B cell (primary cell): ENCODE measurements around the gene LYPD1. TPM values are rescaled to one million over a fixed set of nuclear protein-coding genes. Genes with fewer than 3 reads are reported as not detected.

Experiments used
- ATAC-seq: fragments of 200-7000 bp; cut with Tn5 transposase; one replicate; pipeline ENCODE4 v1.10.0; 2021; ENCODE audit warnings: low read depth, mild to moderate bottlenecking, moderate number of reproducible peaks, moderate library complexity
- CTCF ChIA-PET: fragments of 350-600 bp; sonication (Branson Sonifier 250); formaldehyde crosslinking; loops from one replicate; lab custom pipeline; 2021; ENCODE audit warnings: antibody characterized with exemption, inconsistent platforms; lab: Charles Lee
- POLR2A ChIA-PET: fragments of 350-600 bp; sonication (Branson Sonifier 250); formaldehyde crosslinking; loops from one replicate; lab custom pipeline; 2021; ENCODE audit warnings: antibody characterized with exemption; lab: Charles Lee
- DNase-seq: peaks from one replicate; pipeline ENCODE4 v3.0.0; 2013
- H2AFZ ChIP-seq: 2 replicates; pipeline ENCODE4 v1.6.1; 2012; ENCODE audit warnings: mild to moderate bottlenecking, low read depth, low read length; ENCODE audit not compliant: insufficient read depth, poor library complexity, severe bottlenecking
- H3K27ac ChIP-seq, 2 donors: 1 replicate in 1 of 2; 2 replicates in 1 of 2; pipeline ENCODE4 v1.5.1; 2012 to 2013; ENCODE audit warnings: low read length in 2 of 2, mild to moderate bottlenecking in 2 of 2, moderate library complexity in 1 of 2
- H3K27me3 ChIP-seq, 4 experiments: fragments of 200-600 bp in 1 of 4; sonication (generic) in 1 of 4; replicated peaks in 1 of 4; 1 replicate in 2 of 4; 2 replicates in 2 of 4; pipeline versions ENCODE4 v1.6.1 to v1.7.0; 2013 to 2016; ENCODE audit warnings: low read length in 3 of 4, mild to moderate bottlenecking in 2 of 4, mixed read lengths in 1 of 4, moderate library complexity in 1 of 4; ENCODE audit not compliant: insufficient read depth in 4 of 4, control insufficient read depth in 3 of 4; ENCODE audit errors: control extremely low read depth in 1 of 4
- H3K36me3 ChIP-seq, 2 experiments: replicated peaks in 1 of 2; 1 replicate in 1 of 2; 2 replicates in 1 of 2; pipeline versions ENCODE4 v1.6.1 to v1.7.1; 2013; ENCODE audit warnings: low read length in 1 of 2; ENCODE audit not compliant: insufficient read depth in 2 of 2, control insufficient read depth in 1 of 2; ENCODE audit errors: control extremely low read depth in 1 of 2, extremely low read depth in 1 of 2
- H3K4me1 ChIP-seq, 2 donors: fragments of 200-600 bp in 1 of 2; sonication (generic) in 1 of 2; 1 replicate in 1 of 2; 2 replicates in 1 of 2; pipeline versions ENCODE4 v1.5.1 to v1.6.1; 2013 to 2017; ENCODE audit warnings: low read length in 2 of 2; ENCODE audit not compliant: control insufficient read depth in 2 of 2, insufficient read depth in 2 of 2
- H3K4me2 ChIP-seq: replicated peaks from 2 replicates; pipeline ENCODE3; 2012; ENCODE audit warnings: mild to moderate bottlenecking, low read depth, low read length; ENCODE audit not compliant: poor library complexity, severe bottlenecking
- H3K4me3 ChIP-seq, 5 experiments: fragments of 200-600 bp in 1 of 5; sonication (generic) in 1 of 5; 1 replicate in 3 of 5; 2 replicates in 2 of 5; pipeline versions ENCODE4 v1.5.1 to v1.7.0; 2011 to 2016; ENCODE audit warnings: low read length in 4 of 5, mild to moderate bottlenecking in 4 of 5, low read depth in 2 of 5, control low read depth in 1 of 5, moderate library complexity in 1 of 5; ENCODE audit not compliant: insufficient read depth in 1 of 5; ENCODE audit errors: control extremely low read depth in 1 of 5, extremely low read depth in 1 of 5
- H3K79me2 ChIP-seq: fragments of 200-600 bp; sonication (generic); one replicate; pipeline ENCODE4 v1.6.0; 2016; ENCODE audit warnings: low read length; ENCODE audit not compliant: control insufficient read depth, insufficient read depth
- H3K9ac ChIP-seq: fragments of 200-600 bp; sonication (generic); 2 replicates; pipeline ENCODE4 v1.6.1; 2017; ENCODE audit warnings: mild to moderate bottlenecking, low read length, moderate library complexity
- H3K9me3 ChIP-seq, 3 donors: one replicate each; pipeline versions ENCODE4 v1.6.1 to v1.7.1; 2013; ENCODE audit warnings: low read length in 2 of 3; ENCODE audit not compliant: control insufficient read depth in 2 of 3, insufficient read depth in 1 of 3; ENCODE audit errors: control extremely low read depth in 1 of 3
- H4K20me1 ChIP-seq: 2 replicates; pipeline ENCODE4 v1.6.0; 2012; ENCODE audit warnings: mild to moderate bottlenecking, low read length; ENCODE audit not compliant: insufficient read depth, control insufficient read depth, poor library complexity, severe bottlenecking
- H3K27ac Mint-ChIP-seq: one replicate; pipeline ENCODE4 v1.8.0; 2021; ENCODE audit warnings: mixed read lengths
- H3K27me3 Mint-ChIP-seq: one replicate; pipeline ENCODE4 v1.8.0; 2021; ENCODE audit warnings: mixed read lengths
- H3K4me1 Mint-ChIP-seq: one replicate; pipeline ENCODE4 v1.8.0; 2021; ENCODE audit warnings: mixed read lengths
- H3K4me3 Mint-ChIP-seq: one replicate; pipeline ENCODE4 v1.8.0; 2021; ENCODE audit warnings: mixed read lengths
- H3K9me3 Mint-ChIP-seq: one replicate; pipeline ENCODE4 v1.8.0; 2022; ENCODE audit warnings: mixed read lengths; ENCODE audit not compliant: insufficient read depth
- CTCF ChIP-seq: fragments of 200-600 bp; IDR thresholded peaks from one replicate; pipeline ENCODE4 v1.8.0; 2022; ENCODE audit warnings: antibody characterized with exemption, mild to moderate bottlenecking
- EZH2 ChIP-seq: IDR thresholded peaks from 2 replicates; pipeline ENCODE4 v1.6.1; 2012; ENCODE audit warnings: borderline replicate concordance, low read depth, mild to moderate bottlenecking, moderate library complexity, low read length; ENCODE audit not compliant: insufficient read depth, poor library complexity, severe bottlenecking
- WGBS: methylation state at CpG from one replicate; pipeline ENCODE4 v1.1.5; 2013; ENCODE audit warnings: missing lambda C conversion rate; ENCODE audit not compliant: insufficient coverage; 5-methylcytosine and 5-hydroxymethylcytosine counted together
- intact Hi-C: fragments of 100-400 bp; cut with micrococcal nuclease; formaldehyde crosslinking; loops from one replicate; pipeline ENCODE4 v1.10.0; 2022
- polyA plus RNA-seq: library from polyadenylated mRNA; depleted of rRNA; stranded (reverse); fragments of >200 nt; gene quantifications from 2 replicates; pipeline ENCODE4 v1.2.3, GENCODE V29; 2012
- total RNA-seq, 2 donors: library from RNA; stranded (reverse); fragments of 120-200 nt in 1 of 2; gene quantifications; 1 replicate in 1 of 2; 2 replicates in 1 of 2; pipeline versions ENCODE4 v1.2.3 to v1.2.4, GENCODE V29; 2013 to 2022

LYPD1 gene
- total and polyA plus RNA-seq, 2 donors (not counting 1 experiment from before 2014, with no cell fraction given): 0.07 TPM; not detected in 1

- H3K9me3 Mint-ChIP-seq: no peaks in the 10 kb centered on the region
- Histone ChIP-seq H3K36me3 (no peaks in the 10 kb centered on the region), H3K4me1 (no peaks in the 10 kb centered on the region), H3K4me3 (no peak overlapping the region), H3K9me3 (peaks cover 0 to 4% (median 0%) of the 10 kb centered on the region in 3 donors), H3K79me2 (no peaks in the 10 kb centered on the region), H4K20me1 (no peaks in the 10 kb centered on the region), H3K9ac (no peak overlapping the region), H3K4me2 (no peak overlapping the region), H3K27ac (no peak overlapping the region), H2AFZ (no peak overlapping the region), H3K27me3 (no peaks in the 10 kb centered on the region)
- H3K27me3 Mint-ChIP-seq: no peaks in the 10 kb centered on the region
- no peaks in the 10 kb centered on the region for H3K4me1 Mint-ChIP-seq
- intact Hi-C loops: no loop called here
- H3K27ac Mint-ChIP-seq: no peak overlapping the region
- POLR2A ChIA-PET: no interaction called here
- 89% methylated on average over 6 of the region's 6 CpGs for WGBS
- no peak overlapping the region for H3K4me3 Mint-ChIP-seq
- ATAC-seq: no peak
- CTCF ChIA-PET: no interaction called here
- DNase-seq: no peak
- TF ChIP-seq EZH2 (no peak), CTCF (no peak)
These were observed 61.7 kb downstream of the LYPD1 start for GRCh38 chr2:132608311-132608710.

- Mint-ChIP-seq H3K4me1 (no peaks in the 10 kb centered on the region), H3K27ac (no peak overlapping the region), H3K9me3 (no peaks in the 10 kb centered on the region), H3K4me3 (no peak overlapping the region), H3K27me3 (no peaks in the 10 kb centered on the region)
- H3K79me2 ChIP-seq: no peaks in the 10 kb centered on the region
- no peak overlapping the region for H2AFZ ChIP-seq
- CTCF ChIA-PET: no interaction called here
- no peaks in the 10 kb centered on the region for H4K20me1 ChIP-seq
- H3K4me2 ChIP-seq: no peak overlapping the region
- no peak for DNase-seq
- no peaks in the 10 kb centered on the region for H3K27me3 ChIP-seq
- H3K36me3 ChIP-seq: no peaks in the 10 kb centered on the region
- no peaks in the 10 kb centered on the region for H3K4me1 ChIP-seq
- POLR2A ChIA-PET: no interaction called here
- intact Hi-C loops: no loop called here
- no peak for TF ChIP-seq CTCF
- H3K4me3 ChIP-seq: no peak overlapping the region
- H3K9ac ChIP-seq: no peak overlapping the region
- peaks cover 0 to 4% (median 0%) of the 10 kb centered on the region in 3 donors for H3K9me3 ChIP-seq
- 100% methylated on average over 1 of the region's 4 CpGs for WGBS
- no peak for ATAC-seq
- no peak overlapping the region for H3K27ac ChIP-seq
These were observed 62.4 kb downstream of the LYPD1 start for GRCh38 chr2:132607426-132608090.
